Stimulated activated naive CD4-positive, alpha-beta T cell treated with Interleukin-2 at 50 U/mL for 16 hours (primary cell): ENCODE results near the gene PTBP1.

ENCODE experiments used
- DNase-seq: peaks from one replicate; lab custom pipeline; 2025; lab: John Stamatoyannopoulos, UW

Gene PTBP1

GRCh38 chr19:796692-797527 lies at the start of gene PTBP1:
PTBP1 (plus strand) TSS chr19:797452; CDS start chr19:797498, 46 bp downstream.
- peak; percentile 100 for DNase-seq

- DNase-seq, result no peak
These were observed 49.0 kb upstream of the PTBP1 start for GRCh38 chr19:748274-748598.

GRCh38 chr19:749811-750210 lies 47.4 kb upstream of the PTBP1 start:
- no peak for DNase-seq

DNA sequence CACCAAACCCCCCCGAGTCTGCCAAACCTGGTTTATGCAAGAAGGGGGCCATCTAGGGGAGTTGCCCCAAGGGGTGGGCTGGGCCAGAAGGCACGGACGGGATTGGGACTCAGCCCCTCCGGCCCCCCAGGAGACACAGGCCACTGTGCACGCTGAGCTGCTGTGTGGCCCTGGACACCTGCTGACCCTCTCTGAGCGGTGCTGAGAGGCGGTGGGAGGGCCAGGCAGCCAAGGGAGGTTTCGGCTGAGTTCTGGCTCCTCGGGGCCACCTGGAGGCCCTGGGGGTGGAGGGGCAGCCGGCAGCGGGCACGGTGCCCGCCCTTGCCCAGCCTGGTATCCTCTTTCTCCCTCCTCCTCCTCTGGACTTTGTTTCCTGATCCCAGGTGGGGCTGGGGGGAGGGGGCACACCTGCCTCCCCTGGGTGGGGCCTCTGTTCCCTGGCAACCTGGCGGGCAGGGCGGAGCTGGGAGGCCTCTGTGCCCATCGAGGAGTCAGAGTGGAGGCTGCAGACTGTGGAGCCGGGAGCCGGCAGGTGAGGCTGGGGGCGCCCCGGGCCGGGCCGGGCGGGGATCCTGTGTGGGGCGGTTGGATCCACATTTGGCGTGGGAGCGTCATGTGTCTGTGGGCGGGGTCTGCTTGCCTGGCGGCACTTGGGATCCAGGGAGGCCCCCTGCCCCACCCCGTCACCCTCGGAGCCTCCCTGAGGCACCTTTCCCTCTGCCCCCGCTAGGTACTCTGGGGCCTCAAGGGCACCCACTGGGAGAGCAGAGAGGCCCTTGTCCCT lies 46.4 kb upstream of the PTBP1 start, which contains the start of gene MISP:
Gene MISP, plus strand, starts transcription at position 473 of the 784 bp plus-strand sequence. CDS start 5,835 bp downstream, outside the sequence.
- no peak for DNase-seq

DNA sequence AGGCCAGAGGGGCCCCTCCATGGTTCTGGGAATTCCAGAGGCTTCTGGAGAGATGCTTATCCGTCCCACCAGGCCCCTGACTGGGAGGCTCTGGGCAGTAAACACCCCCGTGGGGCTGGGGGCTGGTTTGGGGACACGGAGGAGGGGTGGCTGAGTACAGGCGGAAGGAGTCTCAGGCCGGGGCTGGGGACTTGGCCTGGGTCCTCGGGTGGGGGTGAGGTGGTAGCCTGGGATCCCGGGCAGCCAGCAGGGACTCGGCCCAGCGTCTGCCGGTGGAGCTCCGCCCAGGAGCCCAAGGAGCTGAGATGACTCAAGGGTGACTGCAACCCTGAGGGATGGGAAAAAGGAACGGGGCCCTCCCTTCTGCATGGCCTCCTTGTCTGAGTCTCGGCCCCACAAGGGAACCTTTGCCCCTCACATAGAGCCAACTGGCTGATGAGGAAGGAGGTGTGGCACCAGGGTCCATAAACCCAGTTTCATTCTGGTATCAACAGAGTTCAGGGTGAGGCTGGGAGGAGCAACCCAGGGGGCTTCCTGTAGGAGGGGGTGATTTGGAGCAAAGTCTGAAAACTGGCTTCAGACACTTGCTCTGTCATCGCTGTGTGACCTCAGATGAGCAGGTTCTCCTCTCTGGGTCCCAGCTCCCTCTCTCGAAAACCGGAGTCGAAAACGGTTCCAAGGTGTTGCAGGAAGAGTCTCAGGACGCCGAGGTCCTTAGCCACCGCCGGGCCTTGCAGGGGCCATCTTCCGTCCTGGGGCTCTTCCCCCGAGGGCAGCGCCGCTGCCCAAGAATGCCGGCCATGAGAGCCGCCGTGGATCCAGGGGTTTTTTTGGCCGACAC lies 45.5 kb upstream of the PTBP1 start:
- DNase-seq, result no peak

DNA sequence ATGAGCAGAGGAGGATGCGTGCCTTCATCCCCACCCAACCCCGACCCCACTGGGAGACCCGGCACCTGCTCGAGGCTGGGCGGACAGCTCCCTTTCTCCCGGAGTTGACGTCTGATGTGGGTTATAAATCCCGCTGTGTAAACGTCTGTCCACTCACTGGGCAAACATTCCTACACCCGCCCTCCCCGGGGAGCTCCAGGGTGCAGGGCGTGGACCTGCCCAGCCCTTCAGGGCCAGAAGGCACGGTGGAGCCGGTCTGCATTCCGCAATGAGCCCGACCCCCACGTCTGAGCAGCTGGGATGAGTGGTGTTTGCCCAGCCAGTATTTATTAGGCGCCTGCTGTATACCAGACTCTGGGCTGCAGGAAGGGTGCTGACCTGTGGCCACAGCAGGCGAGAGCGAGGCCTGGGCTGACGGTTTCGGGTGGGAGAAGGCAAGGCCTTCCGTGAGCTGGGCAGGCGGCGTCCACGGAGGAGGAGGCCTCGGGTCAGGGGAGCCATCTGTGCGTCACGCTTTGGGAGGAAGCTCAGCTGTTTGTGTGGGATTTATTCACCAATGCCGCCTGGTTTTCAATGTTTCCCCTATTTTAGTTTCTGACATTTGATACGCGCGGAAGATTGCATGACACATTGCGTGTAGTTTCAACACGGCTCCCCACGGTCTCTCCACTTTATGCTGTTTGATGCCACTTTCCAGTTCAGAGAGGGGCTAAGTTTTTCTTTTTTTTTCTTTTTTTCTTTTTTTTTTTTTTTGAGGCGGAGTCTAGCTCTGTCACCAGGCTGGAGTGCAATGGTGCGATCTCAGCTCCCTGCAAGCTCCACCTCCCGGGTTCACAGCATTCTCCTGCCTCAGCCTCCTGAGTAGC lies 44.4 kb upstream of the PTBP1 start:
- no peak for DNase-seq

DNA sequence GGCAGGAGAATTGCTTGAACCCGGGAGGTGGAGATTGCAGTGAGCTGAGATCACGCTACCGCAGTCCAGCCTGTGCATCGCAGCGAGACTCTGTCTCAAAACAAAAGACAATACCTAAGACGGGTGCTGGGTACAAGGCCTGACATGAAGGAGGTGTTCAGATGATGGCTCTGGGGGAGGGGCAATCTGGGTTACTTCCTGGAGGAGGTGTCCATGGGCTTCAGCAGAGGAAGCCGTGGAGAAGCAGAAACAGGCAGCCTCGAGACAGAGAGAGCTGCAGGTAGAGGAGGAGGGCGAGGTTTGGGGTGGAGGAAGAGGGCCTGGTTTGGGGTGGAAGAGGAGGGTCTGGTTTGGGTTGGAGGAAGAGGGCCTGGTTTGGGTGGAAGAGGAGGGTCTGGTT lies 42.7 kb upstream of the PTBP1 start:
- no peak for DNase-seq

DNA sequence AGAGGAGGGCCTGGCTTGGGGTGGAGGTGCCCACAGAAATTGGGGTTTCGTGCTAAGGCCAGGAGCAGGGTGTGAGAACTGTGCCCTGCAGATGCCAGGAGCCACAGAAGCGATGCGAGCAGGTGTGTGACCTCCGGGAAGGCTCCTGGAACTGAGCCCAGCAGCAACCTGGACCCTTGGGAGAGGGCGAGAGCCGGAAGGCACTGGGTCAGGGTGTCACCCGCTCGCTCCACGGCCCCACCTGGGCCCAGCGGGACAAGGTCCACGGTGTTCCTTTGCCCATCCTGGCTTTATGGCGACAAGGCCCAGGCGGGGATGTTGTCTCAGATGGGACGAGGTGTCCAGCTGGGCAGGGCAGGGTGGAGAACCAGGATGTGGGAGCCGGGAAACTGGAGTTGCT lies 42.2 kb upstream of the PTBP1 start:
- no peak for DNase-seq

DNA sequence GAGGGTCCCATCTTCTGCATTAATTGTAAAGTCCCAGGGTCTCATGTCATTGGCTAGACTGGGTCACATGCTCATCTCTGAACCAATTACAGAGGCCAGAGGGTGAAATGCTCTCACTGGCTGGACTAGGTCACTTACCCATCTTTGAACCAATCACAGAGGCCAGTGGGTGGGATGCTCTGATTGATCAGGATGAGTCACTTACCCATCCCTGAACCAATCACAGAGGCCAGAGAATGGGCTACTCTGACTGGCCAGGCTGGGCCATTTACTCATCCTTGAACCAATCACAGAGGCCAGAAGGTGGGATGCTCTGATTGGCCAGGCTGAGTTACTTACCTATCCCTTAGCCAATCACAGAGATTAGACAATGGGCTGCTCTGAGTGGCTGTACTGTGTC lies 41.0 kb upstream of the PTBP1 start:
- no peak for DNase-seq

- no peak for DNase-seq
These were observed 40.2 kb upstream of the PTBP1 start for GRCh38 chr19:756821-757688.

- DNase-seq, result no peak
These were observed 39.2 kb upstream of the PTBP1 start for GRCh38 chr19:757811-758668.

DNA sequence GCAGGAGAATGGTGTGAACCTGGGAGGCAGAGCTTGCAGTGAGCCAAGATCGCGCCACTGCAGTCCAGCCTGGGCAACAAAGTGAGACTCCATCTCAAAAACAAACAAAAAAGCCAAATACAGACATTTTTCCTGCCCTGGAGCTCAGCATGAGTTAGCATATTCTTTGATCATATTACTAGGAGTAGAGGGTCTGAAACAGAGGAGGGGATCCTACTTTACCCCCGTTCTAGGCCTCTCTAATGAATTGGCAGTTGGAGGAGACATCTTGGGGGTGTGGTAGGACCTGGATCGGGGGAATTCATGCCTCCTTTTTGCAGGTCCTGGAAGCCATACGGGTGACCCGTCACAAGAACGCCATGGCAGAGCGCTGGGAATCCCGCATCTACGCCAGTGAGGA lies 34.1 kb upstream of the PTBP1 start:
- no peak for DNase-seq

- DNase-seq, result no peak
These were observed 33.4 kb upstream of the PTBP1 start for GRCh38 chr19:763869-764268.

DNA sequence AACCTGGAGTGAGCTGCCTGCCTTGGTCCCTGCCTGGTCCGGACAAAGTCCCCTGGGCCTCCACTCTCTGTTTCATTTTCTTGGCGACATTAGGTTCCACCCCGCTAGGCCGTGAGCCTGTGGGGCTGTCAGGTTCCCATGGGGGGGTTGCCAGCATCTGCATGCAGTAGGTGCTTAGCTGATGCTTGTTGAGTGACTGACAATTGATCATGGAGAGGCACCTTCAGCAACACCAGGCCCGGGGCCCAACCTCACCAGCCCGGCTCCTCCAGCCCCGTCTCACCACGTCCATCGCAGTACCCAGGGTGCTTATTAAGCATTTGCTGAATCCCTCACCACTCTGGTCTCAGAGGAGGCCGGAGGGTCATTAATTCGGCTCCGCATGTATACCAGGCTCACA lies 33.0 kb upstream of the PTBP1 start:
- DNase-seq, result no peak

- no peak for DNase-seq
These were observed 32.0 kb upstream of the PTBP1 start for GRCh38 chr19:765179-765738.

- DNase-seq, result no peak
These were observed 28.8 kb upstream of the PTBP1 start for GRCh38 chr19:768424-768823.

DNA sequence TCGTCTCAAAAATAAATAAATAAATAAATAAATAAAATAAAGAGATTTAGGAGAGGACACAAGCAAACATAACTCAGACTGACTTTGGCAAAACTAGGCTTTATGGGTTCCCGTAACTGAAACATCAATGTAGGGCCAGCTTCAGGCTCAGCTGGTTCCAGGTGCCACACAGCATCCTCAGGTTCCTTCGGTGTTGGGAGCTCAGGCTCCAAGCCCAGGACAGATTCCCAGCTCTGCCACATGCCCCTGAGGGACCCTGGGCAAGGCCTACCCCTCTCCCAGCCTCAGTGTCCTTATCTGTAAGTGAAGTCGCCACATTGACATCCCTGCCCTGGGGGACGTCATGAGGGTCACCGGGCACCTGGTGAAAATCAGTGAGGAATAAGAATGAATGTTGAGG lies 27.6 kb upstream of the PTBP1 start:
- DNase-seq, result no peak

DNA sequence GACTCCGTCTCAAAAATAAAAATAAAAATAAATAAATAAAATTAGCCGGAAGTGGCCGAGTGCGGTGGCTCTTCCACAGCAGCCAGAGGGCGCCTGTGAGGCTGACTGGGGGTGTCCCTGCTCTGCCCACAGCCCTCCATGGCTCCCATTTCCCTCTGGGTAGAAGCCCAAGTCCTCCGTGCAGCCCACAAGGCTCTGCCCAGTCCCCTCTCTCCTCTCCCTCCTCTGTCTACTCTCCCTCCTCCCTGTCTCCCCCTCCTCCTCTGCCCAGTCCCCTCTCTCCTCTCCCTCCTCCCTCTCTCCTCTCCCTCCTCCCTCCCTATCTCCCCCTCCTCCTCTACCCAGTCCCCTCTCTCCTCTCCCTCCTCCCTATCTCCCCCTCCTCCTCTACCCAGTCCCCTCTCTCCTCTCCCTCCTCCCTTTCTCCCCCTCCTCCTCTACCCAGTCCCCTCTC lies 25.9 kb upstream of the PTBP1 start:
- DNase-seq, result no peak

DNA sequence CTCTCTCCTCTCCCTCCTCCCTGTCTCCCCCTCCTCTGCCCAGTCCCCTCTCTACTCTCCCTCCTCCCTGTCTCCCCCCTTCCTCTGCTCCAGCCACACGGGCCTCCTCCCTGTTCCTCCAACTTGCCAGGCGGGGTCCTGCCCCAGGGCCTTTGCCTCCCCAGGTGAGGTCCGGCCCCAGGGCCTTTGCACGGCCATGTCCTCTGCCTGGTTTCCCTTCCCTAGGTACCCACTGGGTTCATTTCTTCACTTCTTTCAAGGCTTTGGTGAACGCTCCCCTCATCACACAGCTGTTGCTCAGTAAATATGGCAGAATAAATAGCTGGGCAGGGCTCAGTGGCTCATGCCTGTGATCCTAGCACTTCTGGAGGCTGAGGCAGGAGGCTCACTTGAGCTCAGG lies 25.2 kb upstream of the PTBP1 start:
- no peak for DNase-seq
